Measurements from ENCODE around the gene GRIN2A. TPM values are rescaled to one million over a fixed set of nuclear protein-coding genes. Genes with fewer than 3 reads are reported as not detected.

GRIN2A gene
- total and polyA plus RNA-seq, 8 donors: 0.03 to 0.96 (median 0.26) TPM

DNA sequence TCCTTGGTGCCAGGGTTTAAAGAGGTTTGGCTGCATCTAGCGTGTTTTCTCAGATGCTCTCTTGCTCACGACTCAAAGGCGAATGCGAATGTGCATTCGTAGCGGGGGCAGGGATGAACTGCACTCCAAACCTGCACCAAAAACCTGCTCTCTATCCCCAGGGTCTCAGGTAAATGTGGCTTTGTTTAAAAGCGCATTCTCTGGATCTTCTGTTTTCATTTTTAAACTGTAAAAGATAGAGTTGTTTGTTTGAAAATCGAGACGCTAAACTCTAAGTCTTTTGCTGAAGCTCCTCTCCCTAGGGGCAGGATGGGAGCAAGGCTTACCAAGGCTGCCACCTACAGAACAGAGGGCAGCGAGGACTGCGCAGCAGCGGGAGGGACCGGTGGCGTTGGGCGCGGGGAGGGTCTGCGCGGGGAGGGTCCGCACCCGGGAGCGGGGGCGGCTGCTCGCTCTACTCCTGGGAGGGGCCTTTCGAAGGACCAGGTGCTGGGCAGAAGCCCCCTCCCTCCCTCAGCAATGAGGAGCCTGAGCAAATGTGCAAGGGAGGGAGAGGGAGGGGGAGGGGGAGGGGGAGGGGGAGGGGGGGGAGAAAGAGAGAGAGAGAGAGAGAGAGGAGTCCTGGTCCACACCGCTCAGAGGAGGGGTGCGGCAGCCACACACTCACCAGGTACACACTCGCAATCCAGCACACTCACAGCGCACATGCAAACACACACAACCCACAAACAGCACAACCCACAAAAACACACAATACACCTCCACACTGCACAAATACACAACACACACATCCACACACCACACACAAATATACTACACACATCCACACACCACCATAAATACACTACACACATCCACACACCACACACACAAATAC is 142.8 kb downstream of the GRIN2A start:
- intact Hi-C loops (cut with DNase I): no loop called here
- ATAC-seq (peak; percentile 34), DNase-seq (peak in 2 of 4 donors; percentile 19 to 22)
- Histone ChIP-seq H3K4me3 (no peak overlapping the region), H3K27me3 (peaks cover 0 to 25% of the 10 kb centered on the region in 2 donors), H3K36me3 (no peaks in the 10 kb centered on the region), H3K4me1 (no peaks in the 10 kb centered on the region), H3K27ac (no peak overlapping the region), H3K9me3 (no peaks in the 10 kb centered on the region)
- TF ChIP-seq, protein P1, sequence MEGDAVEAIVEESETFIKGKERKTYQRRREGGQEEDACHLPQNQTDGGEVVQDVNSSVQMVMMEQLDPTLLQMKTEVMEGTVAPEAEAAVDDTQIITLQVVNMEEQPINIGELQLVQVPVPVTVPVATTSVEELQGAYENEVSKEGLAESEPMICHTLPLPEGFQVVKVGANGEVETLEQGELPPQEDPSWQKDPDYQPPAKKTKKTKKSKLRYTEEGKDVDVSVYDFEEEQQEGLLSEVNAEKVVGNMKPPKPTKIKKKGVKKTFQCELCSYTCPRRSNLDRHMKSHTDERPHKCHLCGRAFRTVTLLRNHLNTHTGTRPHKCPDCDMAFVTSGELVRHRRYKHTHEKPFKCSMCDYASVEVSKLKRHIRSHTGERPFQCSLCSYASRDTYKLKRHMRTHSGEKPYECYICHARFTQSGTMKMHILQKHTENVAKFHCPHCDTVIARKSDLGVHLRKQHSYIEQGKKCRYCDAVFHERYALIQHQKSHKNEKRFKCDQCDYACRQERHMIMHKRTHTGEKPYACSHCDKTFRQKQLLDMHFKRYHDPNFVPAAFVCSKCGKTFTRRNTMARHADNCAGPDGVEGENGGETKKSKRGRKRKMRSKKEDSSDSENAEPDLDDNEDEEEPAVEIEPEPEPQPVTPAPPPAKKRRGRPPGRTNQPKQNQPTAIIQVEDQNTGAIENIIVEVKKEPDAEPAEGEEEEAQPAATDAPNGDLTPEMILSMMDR (IDR thresholded peaks at IDR 0.05): no peak

- TF ChIP-seq, protein P1 (IDR thresholded peaks at IDR 0.05): no peak
- ATAC-seq (no peak), DNase-seq (no peak)
- intact Hi-C loops (cut with DNase I): no loop called here
- Histone ChIP-seq H3K9me3 (no peaks in the 10 kb centered on the region), H3K36me3 (no peaks in the 10 kb centered on the region), H3K27ac (no peak overlapping the region), H3K4me3 (no peak overlapping the region), H3K27me3 (peaks cover 0 to 25% of the 10 kb centered on the region in 2 donors), H3K4me1 (no peaks in the 10 kb centered on the region)
These were observed 144.5 kb downstream of the GRIN2A start for GRCh38 chr16:10037751-10038150.

DNA sequence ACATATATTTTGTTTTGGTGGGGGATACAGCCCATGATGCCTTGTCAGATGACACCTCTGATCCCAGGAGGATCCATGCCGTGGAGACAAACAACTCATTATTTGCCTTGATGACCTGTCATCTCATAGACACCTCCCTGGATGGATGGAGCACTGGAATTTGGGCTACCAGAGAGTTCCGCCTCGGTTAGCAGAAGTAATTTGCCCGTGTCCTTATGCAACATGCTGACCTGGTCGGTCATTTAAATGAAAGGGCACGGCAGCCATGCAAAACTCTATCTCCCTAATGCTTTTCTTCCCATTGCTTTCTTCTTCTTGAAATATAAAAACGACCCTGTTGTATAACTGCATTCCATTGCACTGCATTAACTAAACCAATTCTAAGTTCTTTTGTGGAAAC is 145.3 kb downstream of the GRIN2A start:
- Histone ChIP-seq H3K4me1 (no peaks in the 10 kb centered on the region), H3K27me3 (peaks cover 0 to 25% of the 10 kb centered on the region in 2 donors), H3K9me3 (no peaks in the 10 kb centered on the region), H3K4me3 (no peak overlapping the region), H3K36me3 (no peaks in the 10 kb centered on the region), H3K27ac (no peak overlapping the region)
- TF ChIP-seq, protein P1 (IDR thresholded peaks at IDR 0.05): no peak
- ATAC-seq: no peak
- DNase-seq: no peak
- intact Hi-C loops (cut with DNase I): no loop called here

DNA sequence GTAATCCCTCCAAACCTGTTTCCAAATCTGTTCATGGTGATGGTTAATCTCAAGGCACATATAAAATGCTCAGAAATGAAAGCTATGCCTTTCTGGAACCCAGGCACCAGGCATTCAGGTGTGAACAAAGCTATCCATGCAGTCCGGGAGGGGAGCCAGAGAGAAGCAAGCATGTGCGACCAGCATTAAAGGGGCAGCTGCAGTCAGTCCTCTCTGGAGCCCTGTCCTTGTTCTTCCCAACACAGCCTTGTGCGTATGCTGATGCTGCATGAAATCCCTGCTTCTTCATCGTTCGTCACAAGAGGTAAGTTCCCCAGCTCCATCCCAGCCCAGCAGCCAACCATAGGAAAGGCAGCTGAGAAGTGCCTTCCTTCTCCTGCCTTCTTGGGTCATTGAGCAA is 148.7 kb downstream of the GRIN2A start:
- Histone ChIP-seq H3K9me3 (no peaks in the 10 kb centered on the region), H3K36me3 (no peaks in the 10 kb centered on the region), H3K27ac (no peak overlapping the region), H3K4me3 (no peak overlapping the region), H3K4me1 (no peaks in the 10 kb centered on the region), H3K27me3 (peaks cover 0 to 14% of the 10 kb centered on the region in 2 donors)
- DNase-seq: no peak
- TF ChIP-seq, protein P1 (IDR thresholded peaks at IDR 0.05): no peak
- intact Hi-C loops (cut with DNase I): no loop called here
- ATAC-seq: no peak

DNA sequence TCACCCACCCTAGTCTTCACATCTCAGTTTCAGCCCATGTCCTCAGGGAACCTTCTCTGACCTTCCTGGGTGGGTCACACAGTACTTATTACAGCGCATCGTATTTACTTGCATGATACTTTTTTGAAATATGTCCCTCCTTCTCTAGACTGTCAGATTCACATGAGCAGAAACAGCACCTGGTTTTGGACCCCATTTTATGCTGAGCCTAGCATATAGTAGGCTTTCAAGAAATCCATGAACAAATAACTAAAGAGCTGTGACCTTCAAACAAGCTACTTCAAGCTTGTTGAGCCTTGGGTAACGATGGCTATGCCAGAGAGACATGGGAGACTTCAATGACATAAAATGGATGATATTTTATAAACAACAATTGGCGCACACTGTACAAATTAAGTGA is 150.3 kb downstream of the GRIN2A start:
- DNase-seq: no peak
- Histone ChIP-seq H3K4me3 (no peak overlapping the region), H3K9me3 (no peaks in the 10 kb centered on the region), H3K4me1 (no peaks in the 10 kb centered on the region), H3K27me3 (peaks cover 0 to 2% of the 10 kb centered on the region in 2 donors), H3K27ac (no peak overlapping the region), H3K36me3 (no peaks in the 10 kb centered on the region)
- no peak for ATAC-seq
- TF ChIP-seq, protein P1 (IDR thresholded peaks at IDR 0.05): no peak
- intact Hi-C loops (cut with DNase I): no loop called here

All from left lung (tissue), 10 donors.